Measurements from ENCODE around the gene DNMT3B. TPM values are rescaled to one million over a fixed set of nuclear protein-coding genes. Genes with fewer than 3 reads are reported as not detected.

The DNMT3B gene
- total RNA-seq, 1 donor from 2014 or later = 0.75 TPM

DNA sequence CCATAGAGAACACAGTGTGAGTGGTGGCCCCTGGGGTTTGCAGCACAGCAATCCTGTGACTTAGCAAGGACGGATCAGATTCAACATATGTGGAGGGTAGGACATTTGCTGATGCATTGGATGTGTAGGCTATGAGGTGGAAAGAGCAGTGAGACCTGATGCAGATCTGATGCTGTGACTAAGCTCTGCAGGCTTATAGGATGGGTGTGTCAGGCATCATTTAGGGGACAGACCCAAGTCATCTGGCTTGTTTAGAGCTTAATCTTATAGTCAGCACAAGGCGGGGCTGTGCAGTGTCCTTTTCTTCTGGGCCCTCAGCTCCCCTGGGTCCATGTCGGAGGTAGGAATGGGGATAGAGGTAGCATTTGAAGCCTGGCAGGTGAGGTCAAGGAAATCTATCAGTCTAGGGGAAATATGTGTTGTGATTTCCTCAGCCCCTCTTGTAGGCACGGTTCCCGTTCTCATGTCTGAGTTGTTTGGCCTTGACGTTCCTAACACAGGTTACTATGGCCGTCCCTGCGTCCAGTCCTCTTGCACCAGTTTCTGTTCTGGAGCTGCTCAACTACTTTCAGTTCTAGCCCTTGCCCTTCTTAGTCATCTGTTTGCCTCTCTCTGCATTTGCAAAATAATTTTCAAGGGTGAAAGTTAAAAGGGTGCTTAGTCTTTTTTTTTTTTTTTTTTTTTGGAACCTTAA, 42.0 kb downstream of the DNMT3B start:
- TF ChIP-seq, protein P1, sequence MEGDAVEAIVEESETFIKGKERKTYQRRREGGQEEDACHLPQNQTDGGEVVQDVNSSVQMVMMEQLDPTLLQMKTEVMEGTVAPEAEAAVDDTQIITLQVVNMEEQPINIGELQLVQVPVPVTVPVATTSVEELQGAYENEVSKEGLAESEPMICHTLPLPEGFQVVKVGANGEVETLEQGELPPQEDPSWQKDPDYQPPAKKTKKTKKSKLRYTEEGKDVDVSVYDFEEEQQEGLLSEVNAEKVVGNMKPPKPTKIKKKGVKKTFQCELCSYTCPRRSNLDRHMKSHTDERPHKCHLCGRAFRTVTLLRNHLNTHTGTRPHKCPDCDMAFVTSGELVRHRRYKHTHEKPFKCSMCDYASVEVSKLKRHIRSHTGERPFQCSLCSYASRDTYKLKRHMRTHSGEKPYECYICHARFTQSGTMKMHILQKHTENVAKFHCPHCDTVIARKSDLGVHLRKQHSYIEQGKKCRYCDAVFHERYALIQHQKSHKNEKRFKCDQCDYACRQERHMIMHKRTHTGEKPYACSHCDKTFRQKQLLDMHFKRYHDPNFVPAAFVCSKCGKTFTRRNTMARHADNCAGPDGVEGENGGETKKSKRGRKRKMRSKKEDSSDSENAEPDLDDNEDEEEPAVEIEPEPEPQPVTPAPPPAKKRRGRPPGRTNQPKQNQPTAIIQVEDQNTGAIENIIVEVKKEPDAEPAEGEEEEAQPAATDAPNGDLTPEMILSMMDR (IDR thresholded peaks at IDR 0.05) = no peak
- intact Hi-C loops (cut with DNase I) = no loop called here
- peaks cover 0 to 4% of the 10 kb centered on the region in 2 donors for H3K36me3 ChIP-seq

DNA sequence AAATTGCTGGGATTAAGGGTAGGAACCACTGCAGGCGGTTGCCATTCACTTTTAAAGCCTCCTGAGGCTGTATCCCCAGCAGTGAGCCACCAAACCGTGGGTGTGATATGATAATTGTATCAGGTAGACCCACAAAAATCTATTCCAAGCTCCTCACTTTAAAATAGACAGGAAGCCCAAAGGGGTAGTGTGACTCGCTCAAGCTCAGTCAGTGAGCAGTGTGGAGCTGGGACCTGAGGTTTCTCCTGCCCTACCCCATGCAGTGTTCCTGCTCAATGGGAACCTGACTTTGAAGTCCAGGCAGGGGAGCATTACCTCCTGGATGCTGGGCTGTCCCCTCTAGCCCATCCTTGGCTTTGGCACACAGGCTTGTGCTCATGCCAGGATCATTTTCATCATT, 42.6 kb downstream of the DNMT3B start:
- H3K9me3 ChIP-seq = no peaks in the 10 kb centered on the region
- intact Hi-C loops (cut with DNase I) = no loop called here
- peaks cover 0 to 4% of the 10 kb centered on the region in 2 donors for H3K36me3 ChIP-seq
- no peak for DNase-seq (ENCODE audit: low spot score in 2 of 2)
- no peaks in the 10 kb centered on the region for H3K4me1 ChIP-seq
- TF ChIP-seq, protein P1 (IDR thresholded peaks at IDR 0.05) = no peak
- no peak overlapping the region for H3K27ac ChIP-seq
- no peak overlapping the region for H3K4me3 ChIP-seq
- H3K27me3 ChIP-seq = no peaks in the 10 kb centered on the region

More for the DNA sequence above, 42.0 kb downstream of the DNMT3B start:
- Histone ChIP-seq H3K27ac (no peak overlapping the region), H3K27me3 (no peaks in the 10 kb centered on the region), H3K4me3 (no peak overlapping the region), H3K4me1 (no peaks in the 10 kb centered on the region), H3K9me3 (no peaks in the 10 kb centered on the region)
- no peak for DNase-seq (ENCODE audit: low spot score in 2 of 2)

DNA sequence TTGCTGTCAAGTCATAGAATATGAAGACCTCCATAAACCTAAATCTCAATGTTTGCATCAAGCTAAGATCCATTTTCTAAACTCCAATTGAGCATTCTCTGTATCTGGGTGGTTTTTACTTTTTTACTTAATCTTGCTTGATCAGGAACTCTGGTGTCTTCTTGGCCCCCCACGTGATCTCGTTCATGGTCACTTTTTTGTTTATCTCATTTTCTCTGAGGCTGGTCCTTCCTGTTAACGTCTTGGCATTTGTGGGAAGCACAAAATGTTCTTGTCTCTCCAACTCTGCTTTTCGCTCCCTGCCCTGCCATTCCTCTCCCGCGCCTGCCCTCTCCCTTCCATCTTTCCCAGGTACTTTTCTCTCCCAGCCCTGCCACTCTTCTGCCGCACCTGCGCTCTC, 43.5 kb downstream of the DNMT3B start:
- TF ChIP-seq, protein P1 (IDR thresholded peaks at IDR 0.05) = no peak

DNA sequence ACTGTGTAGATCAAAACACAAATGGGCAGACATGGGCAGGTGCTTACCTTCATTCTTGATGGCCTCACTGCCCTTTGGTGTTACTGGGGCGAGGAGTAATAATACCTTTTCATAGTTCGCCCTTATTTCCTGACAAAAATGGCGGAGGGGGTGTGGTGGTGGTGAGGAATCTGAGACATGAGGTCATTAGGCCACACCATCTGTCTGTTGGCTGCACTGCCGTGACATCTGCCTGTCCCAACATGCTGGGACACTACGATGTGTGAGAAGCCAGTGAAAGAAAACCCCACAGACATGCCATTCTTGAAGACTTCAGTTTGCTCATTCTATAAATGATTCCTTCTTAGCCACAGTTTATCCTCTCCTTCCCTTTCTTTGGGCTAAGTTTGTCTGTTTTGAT, 44.2 kb downstream of the DNMT3B start:
- DNase-seq (ENCODE audit: low spot score in 2 of 2) = no peak
- Histone ChIP-seq H3K4me1 (no peaks in the 10 kb centered on the region), H3K27me3 (no peaks in the 10 kb centered on the region), H3K9me3 (no peaks in the 10 kb centered on the region), H3K27ac (no peak overlapping the region), H3K4me3 (no peak overlapping the region), H3K36me3 (peaks cover 0 to 4% of the 10 kb centered on the region in 2 donors)
- TF ChIP-seq, protein P1 (IDR thresholded peaks at IDR 0.05) = no peak
- intact Hi-C loops (cut with DNase I) = no loop called here

More for the DNA sequence above, 43.5 kb downstream of the DNMT3B start:
- Histone ChIP-seq H3K27ac (no peak overlapping the region), H3K4me3 (no peak overlapping the region), H3K4me1 (no peaks in the 10 kb centered on the region), H3K9me3 (no peaks in the 10 kb centered on the region), H3K36me3 (peaks cover 0 to 4% of the 10 kb centered on the region in 2 donors), H3K27me3 (no peaks in the 10 kb centered on the region)
- intact Hi-C loops (cut with DNase I) = no loop called here
- DNase-seq (ENCODE audit: low spot score in 2 of 2) = no peak

DNA sequence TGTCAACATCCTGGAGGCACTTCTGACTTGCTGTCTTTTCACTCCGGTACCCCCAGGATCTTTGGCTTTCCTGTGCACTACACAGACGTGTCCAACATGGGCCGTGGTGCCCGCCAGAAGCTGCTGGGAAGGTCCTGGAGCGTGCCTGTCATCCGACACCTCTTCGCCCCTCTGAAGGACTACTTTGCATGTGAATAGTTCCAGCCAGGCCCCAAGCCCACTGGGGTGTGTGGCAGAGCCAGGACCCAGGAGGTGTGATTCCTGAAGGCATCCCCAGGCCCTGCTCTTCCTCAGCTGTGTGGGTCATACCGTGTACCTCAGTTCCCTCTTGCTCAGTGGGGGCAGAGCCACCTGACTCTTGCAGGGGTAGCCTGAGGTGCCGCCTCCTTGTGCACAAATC, 45.5 kb downstream of the DNMT3B start:
- TF ChIP-seq, protein P1 (IDR thresholded peaks at IDR 0.05) = no peak
- Histone ChIP-seq H3K4me1 (no peaks in the 10 kb centered on the region), H3K36me3 (peaks cover 0 to 4% of the 10 kb centered on the region in 2 donors), H3K27me3 (no peaks in the 10 kb centered on the region), H3K4me3 (no peak overlapping the region), H3K9me3 (no peaks in the 10 kb centered on the region), H3K27ac (no peak overlapping the region)
- intact Hi-C loops (cut with DNase I) = no loop called here
- no peak for DNase-seq (ENCODE audit: low spot score in 2 of 2)

Measured in ascending aorta (tissue), 2 donors.